HEK293 (cell line): ENCODE data around the gene ZNF48.

Experiments used
- BCL6B ChIP-seq: fragments of 450-650 bp; formaldehyde crosslinking; IDR thresholded peaks from 2 replicates; pipeline ENCODE4 v1.5.1; 2017; ENCODE audit warnings: missing biosample characterization, missing genetic modification characterization
- ELK4 ChIP-seq: IDR thresholded peaks from 2 replicates; pipeline ENCODE4 v1.6.1; 2011; ENCODE audit warnings: mild to moderate bottlenecking, low read depth, low read length, borderline replicate concordance
- OSR2 ChIP-seq: fragments of 450-650 bp; formaldehyde crosslinking; IDR thresholded peaks from 2 replicates; pipeline ENCODE4 v1.5.1; 2016; ENCODE audit warnings: missing biosample characterization, missing genetic modification characterization
- PRDM1 ChIP-seq: fragments of 450-650 bp; formaldehyde crosslinking; IDR thresholded peaks from 2 replicates; pipeline ENCODE4; 2016; ENCODE audit warnings: missing biosample characterization, missing genetic modification characterization
- ZBTB20 ChIP-seq: fragments of 450-650 bp; formaldehyde crosslinking; IDR thresholded peaks from 2 replicates; pipeline ENCODE4 v1.5.1; 2016; ENCODE audit warnings: missing biosample characterization, missing genetic modification characterization
- ZBTB8A ChIP-seq: fragments of 450-650 bp; formaldehyde crosslinking; IDR thresholded peaks from 2 replicates; pipeline ENCODE4 v1.5.1; 2016; ENCODE audit warnings: missing biosample characterization, missing genetic modification characterization
- ZNF335 ChIP-seq: fragments of 450-650 bp; formaldehyde crosslinking; conservative IDR thresholded peaks from 2 replicates; pipeline ENCODE4 v1.5.1; 2016; ENCODE audit warnings: missing biosample characterization, missing genetic modification characterization
- ZNF501 ChIP-seq: fragments of 450-650 bp; formaldehyde crosslinking; IDR thresholded peaks from 2 replicates; pipeline ENCODE4 v1.5.1; 2016; ENCODE audit warnings: missing biosample characterization, missing genetic modification characterization
- ZNF513 ChIP-seq: fragments of 450-650 bp; IDR thresholded peaks from 2 replicates; pipeline ENCODE4 v1.5.1; 2018; ENCODE audit warnings: missing biosample characterization, missing genetic modification characterization
- ZNF530 ChIP-seq: fragments of 450-650 bp; formaldehyde crosslinking; IDR thresholded peaks from 2 replicates; pipeline ENCODE4 v1.5.1; 2016; ENCODE audit warnings: low read depth, missing biosample characterization, missing genetic modification characterization
- ZNF555 ChIP-seq: fragments of 450-650 bp; formaldehyde crosslinking; conservative IDR thresholded peaks from 2 replicates; pipeline ENCODE4 v1.5.1; 2017; ENCODE audit warnings: missing biosample characterization, mild to moderate bottlenecking, missing genetic modification characterization, inconsistent platforms
- ZNF558 ChIP-seq: fragments of 450-650 bp; formaldehyde crosslinking; IDR thresholded peaks from 2 replicates; pipeline ENCODE4 v1.5.1; 2016; ENCODE audit warnings: missing biosample characterization, missing genetic modification characterization
- ZNF600 ChIP-seq: fragments of 450-650 bp; formaldehyde crosslinking; IDR thresholded peaks from 2 replicates; pipeline ENCODE4 v1.5.1; 2016; ENCODE audit warnings: missing biosample characterization, missing genetic modification characterization
- ZNF658 ChIP-seq: fragments of 450-650 bp; formaldehyde crosslinking; IDR thresholded peaks from 2 replicates; pipeline ENCODE4; 2016; ENCODE audit warnings: missing biosample characterization, missing genetic modification characterization
- ZNF664 ChIP-seq: fragments of 450-650 bp; formaldehyde crosslinking; IDR thresholded peaks from 2 replicates; pipeline ENCODE4 v1.5.1; 2016; ENCODE audit warnings: missing biosample characterization, missing genetic modification characterization
- ZNF701 ChIP-seq: fragments of 450-650 bp; formaldehyde crosslinking; IDR thresholded peaks from 2 replicates; pipeline ENCODE4 v1.5.1; 2016; ENCODE audit warnings: missing biosample characterization, missing genetic modification characterization
- ZXDB ChIP-seq: fragments of 450-650 bp; formaldehyde crosslinking; IDR thresholded peaks from 2 replicates; pipeline ENCODE4 v1.5.1; 2016; ENCODE audit warnings: missing biosample characterization, missing genetic modification characterization
- TF ChIP-seq, protein P1 (sequence below): fragments of 450-650 bp; formaldehyde crosslinking; IDR thresholded peaks from 2 replicates; pipeline ENCODE4 v1.5.1; 2016; ENCODE audit warnings: missing biosample characterization, missing genetic modification characterization, low read depth
- TF ChIP-seq, protein P2 (sequence below): fragments of 450-650 bp; formaldehyde crosslinking; IDR thresholded peaks from 2 replicates; pipeline ENCODE4 v1.5.1; 2016; ENCODE audit warnings: missing biosample characterization, missing genetic modification characterization
- TF ChIP-seq, protein P3 (sequence below): fragments of 450-650 bp; formaldehyde crosslinking; IDR thresholded peaks from 2 replicates; pipeline ENCODE4 v1.5.1; 2016; ENCODE audit warnings: missing biosample characterization, missing genetic modification characterization, borderline replicate concordance
- TF ChIP-seq, protein P4 (sequence below): fragments of 450-650 bp; formaldehyde crosslinking; optimal IDR thresholded peaks from 2 replicates; pipeline ENCODE3; 2016; ENCODE audit warnings: missing biosample characterization, mild to moderate bottlenecking, missing genetic modification characterization
- TF ChIP-seq, protein P5 (sequence below): fragments of 450-650 bp; formaldehyde crosslinking; IDR thresholded peaks from 2 replicates; pipeline ENCODE4 v1.5.1; 2016; ENCODE audit warnings: missing biosample characterization, missing genetic modification characterization, borderline replicate concordance

Gene ZNF48

DNA sequence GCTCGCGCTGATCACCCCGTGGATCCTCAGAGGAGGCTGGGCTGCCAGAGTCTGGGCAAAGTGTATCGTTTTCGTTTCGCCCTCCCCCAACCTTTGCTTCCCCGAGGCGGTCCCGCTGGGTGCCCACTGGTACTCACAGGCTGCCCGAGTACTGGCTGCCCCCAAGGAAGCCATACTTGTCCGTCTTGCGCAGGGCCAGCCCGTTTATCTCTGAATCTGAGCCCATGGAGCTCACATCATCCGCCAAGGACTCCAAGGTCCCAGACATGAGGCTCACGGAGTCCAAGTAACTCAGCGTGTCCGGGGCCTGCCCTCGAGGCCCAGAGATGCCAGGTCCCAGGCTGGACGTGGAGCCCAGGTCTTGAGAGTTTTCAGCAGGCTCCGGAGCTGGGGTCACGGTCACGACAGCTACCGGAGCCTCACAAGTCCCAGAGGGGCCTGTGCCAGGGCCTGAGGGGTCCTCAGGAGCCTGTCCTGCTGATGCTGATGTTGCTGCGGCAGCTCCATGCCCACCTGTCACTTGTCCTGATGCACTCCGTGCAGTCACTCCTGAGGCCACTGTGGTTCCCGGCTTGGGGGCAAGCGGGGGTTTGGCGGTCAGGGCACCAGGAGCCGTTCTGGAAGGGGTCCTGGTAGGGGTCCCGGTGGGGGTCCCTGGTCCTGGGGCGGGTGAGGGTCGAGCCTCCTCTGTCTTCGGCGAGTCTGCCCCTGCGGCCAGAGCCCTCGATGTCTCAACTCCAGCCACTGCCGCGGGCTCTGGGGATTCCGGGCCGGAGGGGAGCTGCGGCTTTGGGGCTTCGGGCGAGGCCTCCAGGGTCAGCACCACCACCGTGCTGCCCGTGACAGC, 25.9 kb upstream of the ZNF48 start (continued):
- TF ChIP-seq ZNF558 (no peak), BCL6B (no peak), ZNF600 (tag by site-specific recombination) (peak; percentile 52; the same call in 1 of the 2 replicates), ZNF501 (tag by site-specific recombination) (no peak), ZNF530 (tag by site-specific recombination) (no peak), ZNF335 (tag by site-specific recombination) (peak; percentile 99), OSR2 (tag by site-specific recombination) (no peak), ZBTB8A (tag by site-specific recombination) (peak; percentile 15; the same call in 1 of the 2 replicates), ZXDB (tag by site-specific recombination) (0 out of 2 replicates have a peak, but pooled peaks have one; percentile 20), ELK4 (no peak), ZNF701 (tag by site-specific recombination) (no peak), ZNF513 (no peak), PRDM1 (tag by site-specific recombination) (no peak), ZNF664 (no peak), ZNF555 (tag by site-specific recombination) (no peak), ZBTB20 (tag by site-specific recombination) (0 out of 2 replicates have a peak, but pooled peaks have one; percentile 16), ZNF658 (no peak)
- TF ChIP-seq, protein P1, sequence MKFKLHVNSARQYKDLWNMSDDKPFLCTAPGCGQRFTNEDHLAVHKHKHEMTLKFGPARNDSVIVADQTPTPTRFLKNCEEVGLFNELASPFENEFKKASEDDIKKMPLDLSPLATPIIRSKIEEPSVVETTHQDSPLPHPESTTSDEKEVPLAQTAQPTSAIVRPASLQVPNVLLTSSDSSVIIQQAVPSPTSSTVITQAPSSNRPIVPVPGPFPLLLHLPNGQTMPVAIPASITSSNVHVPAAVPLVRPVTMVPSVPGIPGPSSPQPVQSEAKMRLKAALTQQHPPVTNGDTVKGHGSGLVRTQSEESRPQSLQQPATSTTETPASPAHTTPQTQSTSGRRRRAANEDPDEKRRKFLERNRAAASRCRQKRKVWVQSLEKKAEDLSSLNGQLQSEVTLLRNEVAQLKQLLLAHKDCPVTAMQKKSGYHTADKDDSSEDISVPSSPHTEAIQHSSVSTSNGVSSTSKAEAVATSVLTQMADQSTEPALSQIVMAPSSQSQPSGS (tag by site-specific recombination), result no peak
- TF ChIP-seq, protein P2, sequence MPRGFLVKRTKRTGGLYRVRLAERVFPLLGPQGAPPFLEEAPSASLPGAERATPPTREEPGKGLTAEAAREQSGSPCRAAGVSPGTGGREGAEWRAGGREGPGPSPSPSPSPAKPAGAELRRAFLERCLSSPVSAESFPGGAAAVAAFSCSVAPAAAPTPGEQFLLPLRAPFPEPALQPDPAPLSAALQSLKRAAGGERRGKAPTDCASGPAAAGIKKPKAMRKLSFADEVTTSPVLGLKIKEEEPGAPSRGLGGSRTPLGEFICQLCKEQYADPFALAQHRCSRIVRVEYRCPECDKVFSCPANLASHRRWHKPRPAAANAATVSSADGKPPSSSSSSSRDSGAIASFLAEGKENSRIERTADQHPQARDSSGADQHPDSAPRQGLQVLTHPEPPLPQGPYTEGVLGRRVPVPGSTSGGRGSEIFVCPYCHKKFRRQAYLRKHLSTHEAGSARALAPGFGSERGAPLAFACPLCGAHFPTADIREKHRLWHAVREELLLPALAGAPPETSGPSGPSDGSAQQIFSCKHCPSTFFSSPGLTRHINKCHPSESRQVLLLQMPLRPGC (tag by site-specific recombination), result no peak
- TF ChIP-seq, protein P3, sequence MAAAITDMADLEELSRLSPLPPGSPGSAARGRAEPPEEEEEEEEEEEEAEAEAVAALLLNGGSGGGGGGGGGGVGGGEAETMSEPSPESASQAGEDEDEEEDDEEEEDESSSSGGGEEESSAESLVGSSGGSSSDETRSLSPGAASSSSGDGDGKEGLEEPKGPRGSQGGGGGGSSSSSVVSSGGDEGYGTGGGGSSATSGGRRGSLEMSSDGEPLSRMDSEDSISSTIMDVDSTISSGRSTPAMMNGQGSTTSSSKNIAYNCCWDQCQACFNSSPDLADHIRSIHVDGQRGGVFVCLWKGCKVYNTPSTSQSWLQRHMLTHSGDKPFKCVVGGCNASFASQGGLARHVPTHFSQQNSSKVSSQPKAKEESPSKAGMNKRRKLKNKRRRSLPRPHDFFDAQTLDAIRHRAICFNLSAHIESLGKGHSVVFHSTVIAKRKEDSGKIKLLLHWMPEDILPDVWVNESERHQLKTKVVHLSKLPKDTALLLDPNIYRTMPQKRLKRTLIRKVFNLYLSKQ (tag by site-specific recombination), result no peak
- TF ChIP-seq, protein P4, sequence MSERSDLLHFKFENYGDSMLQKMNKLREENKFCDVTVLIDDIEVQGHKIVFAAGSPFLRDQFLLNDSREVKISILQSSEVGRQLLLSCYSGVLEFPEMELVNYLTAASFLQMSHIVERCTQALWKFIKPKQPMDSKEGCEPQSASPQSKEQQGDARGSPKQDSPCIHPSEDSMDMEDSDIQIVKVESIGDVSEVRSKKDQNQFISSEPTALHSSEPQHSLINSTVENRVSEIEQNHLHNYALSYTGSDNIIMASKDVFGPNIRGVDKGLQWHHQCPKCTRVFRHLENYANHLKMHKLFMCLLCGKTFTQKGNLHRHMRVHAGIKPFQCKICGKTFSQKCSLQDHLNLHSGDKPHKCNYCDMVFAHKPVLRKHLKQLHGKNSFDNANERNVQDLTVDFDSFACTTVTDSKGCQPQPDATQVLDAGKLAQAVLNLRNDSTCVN (tag by site-specific recombination), result peak; percentile 35
- TF ChIP-seq, protein P5, sequence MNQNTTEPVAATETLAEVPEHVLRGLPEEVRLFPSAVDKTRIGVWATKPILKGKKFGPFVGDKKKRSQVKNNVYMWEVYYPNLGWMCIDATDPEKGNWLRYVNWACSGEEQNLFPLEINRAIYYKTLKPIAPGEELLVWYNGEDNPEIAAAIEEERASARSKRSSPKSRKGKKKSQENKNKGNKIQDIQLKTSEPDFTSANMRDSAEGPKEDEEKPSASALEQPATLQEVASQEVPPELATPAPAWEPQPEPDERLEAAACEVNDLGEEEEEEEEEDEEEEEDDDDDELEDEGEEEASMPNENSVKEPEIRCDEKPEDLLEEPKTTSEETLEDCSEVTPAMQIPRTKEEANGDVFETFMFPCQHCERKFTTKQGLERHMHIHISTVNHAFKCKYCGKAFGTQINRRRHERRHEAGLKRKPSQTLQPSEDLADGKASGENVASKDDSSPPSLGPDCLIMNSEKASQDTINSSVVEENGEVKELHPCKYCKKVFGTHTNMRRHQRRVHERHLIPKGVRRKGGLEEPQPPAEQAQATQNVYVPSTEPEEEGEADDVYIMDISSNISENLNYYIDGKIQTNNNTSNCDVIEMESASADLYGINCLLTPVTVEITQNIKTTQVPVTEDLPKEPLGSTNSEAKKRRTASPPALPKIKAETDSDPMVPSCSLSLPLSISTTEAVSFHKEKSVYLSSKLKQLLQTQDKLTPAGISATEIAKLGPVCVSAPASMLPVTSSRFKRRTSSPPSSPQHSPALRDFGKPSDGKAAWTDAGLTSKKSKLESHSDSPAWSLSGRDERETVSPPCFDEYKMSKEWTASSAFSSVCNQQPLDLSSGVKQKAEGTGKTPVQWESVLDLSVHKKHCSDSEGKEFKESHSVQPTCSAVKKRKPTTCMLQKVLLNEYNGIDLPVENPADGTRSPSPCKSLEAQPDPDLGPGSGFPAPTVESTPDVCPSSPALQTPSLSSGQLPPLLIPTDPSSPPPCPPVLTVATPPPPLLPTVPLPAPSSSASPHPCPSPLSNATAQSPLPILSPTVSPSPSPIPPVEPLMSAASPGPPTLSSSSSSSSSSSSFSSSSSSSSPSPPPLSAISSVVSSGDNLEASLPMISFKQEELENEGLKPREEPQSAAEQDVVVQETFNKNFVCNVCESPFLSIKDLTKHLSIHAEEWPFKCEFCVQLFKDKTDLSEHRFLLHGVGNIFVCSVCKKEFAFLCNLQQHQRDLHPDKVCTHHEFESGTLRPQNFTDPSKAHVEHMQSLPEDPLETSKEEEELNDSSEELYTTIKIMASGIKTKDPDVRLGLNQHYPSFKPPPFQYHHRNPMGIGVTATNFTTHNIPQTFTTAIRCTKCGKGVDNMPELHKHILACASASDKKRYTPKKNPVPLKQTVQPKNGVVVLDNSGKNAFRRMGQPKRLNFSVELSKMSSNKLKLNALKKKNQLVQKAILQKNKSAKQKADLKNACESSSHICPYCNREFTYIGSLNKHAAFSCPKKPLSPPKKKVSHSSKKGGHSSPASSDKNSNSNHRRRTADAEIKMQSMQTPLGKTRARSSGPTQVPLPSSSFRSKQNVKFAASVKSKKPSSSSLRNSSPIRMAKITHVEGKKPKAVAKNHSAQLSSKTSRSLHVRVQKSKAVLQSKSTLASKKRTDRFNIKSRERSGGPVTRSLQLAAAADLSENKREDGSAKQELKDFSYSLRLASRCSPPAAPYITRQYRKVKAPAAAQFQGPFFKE (tag by site-specific recombination), result no peak
